ENCODE measurements around the gene KDSR. TPM values are rescaled to one million over a fixed set of nuclear protein-coding genes. Genes with fewer than 3 reads are reported as not detected.

Gene KDSR
- total RNA-seq, 1 donor from 2014 or later = 31.3 TPM

GRCh38 chr18:63302636-63303405, 64.2 kb downstream of the KDSR start:
- intact Hi-C loops (cut with micrococcal nuclease) = no loop called here
- no peak for TF ChIP-seq CTCF (IDR thresholded peaks at IDR 0.05; ENCODE audit: borderline replicate concordance)
- H3K36me3 ChIP-seq = no peaks in the 10 kb centered on the region
- H3K27ac ChIP-seq (replicated peaks) = peak overlapping the region; percentile 53
- H3K27me3 ChIP-seq (ENCODE audit: low read depth) = no peaks in the 10 kb centered on the region
- H3K4me1 ChIP-seq = peaks cover 41% of the 10 kb centered on the region
- no peak overlapping the region for H3K4me3 ChIP-seq
- DNase-seq = no peak
- no peaks in the 10 kb centered on the region for H3K9me3 ChIP-seq (replicated peaks)

GRCh38 chr18:63302220-63302619, 64.8 kb downstream of the KDSR start:
- H3K4me1 ChIP-seq = peaks cover 35% of the 10 kb centered on the region
- H3K4me3 ChIP-seq = no peak overlapping the region
- no peak for TF ChIP-seq CTCF (IDR thresholded peaks at IDR 0.05; ENCODE audit: borderline replicate concordance)
- H3K36me3 ChIP-seq = no peaks in the 10 kb centered on the region
- intact Hi-C loops (cut with micrococcal nuclease) = no loop called here
- H3K27me3 ChIP-seq (ENCODE audit: low read depth) = no peaks in the 10 kb centered on the region
- no peak for DNase-seq
- H3K27ac ChIP-seq (replicated peaks) = peak overlapping the region; percentile 53
- no peaks in the 10 kb centered on the region for H3K9me3 ChIP-seq (replicated peaks)

- Histone ChIP-seq H3K27me3 (ENCODE audit: low read depth) (no peaks in the 10 kb centered on the region), H3K27ac (replicated peaks) (peak overlapping the region; percentile 53), H3K36me3 (no peaks in the 10 kb centered on the region), H3K9me3 (replicated peaks) (no peaks in the 10 kb centered on the region), H3K4me1 (peaks cover 27% of the 10 kb centered on the region), H3K4me3 (no peak overlapping the region)
- intact Hi-C loops (cut with micrococcal nuclease) = no loop called here
- no peak for TF ChIP-seq CTCF (IDR thresholded peaks at IDR 0.05; ENCODE audit: borderline replicate concordance)
- no peak for DNase-seq
These were observed 65.6 kb downstream of the KDSR start for GRCh38 chr18:63301434-63301833.

- Histone ChIP-seq H3K4me3 (no peak overlapping the region), H3K9me3 (replicated peaks) (no peaks in the 10 kb centered on the region), H3K27me3 (ENCODE audit: low read depth) (no peaks in the 10 kb centered on the region), H3K4me1 (peaks cover 26% of the 10 kb centered on the region), H3K36me3 (no peaks in the 10 kb centered on the region), H3K27ac (replicated peaks) (no peak overlapping the region)
- intact Hi-C loops (cut with micrococcal nuclease) = no loop called here
- DNase-seq = no peak
- no peak for TF ChIP-seq CTCF (IDR thresholded peaks at IDR 0.05; ENCODE audit: borderline replicate concordance)
These were observed 66.9 kb downstream of the KDSR start for GRCh38 chr18:63299837-63300745.

GRCh38 chr18:63298400-63299365, 68.3 kb downstream of the KDSR start:
- intact Hi-C loops (cut with micrococcal nuclease) = no loop called here
- H3K27me3 ChIP-seq (ENCODE audit: low read depth) = no peaks in the 10 kb centered on the region
- TF ChIP-seq CTCF (IDR thresholded peaks at IDR 0.05; ENCODE audit: borderline replicate concordance) = no peak
- H3K36me3 ChIP-seq = no peaks in the 10 kb centered on the region
- no peak overlapping the region for H3K4me3 ChIP-seq
- peaks cover 31% of the 10 kb centered on the region for H3K4me1 ChIP-seq
- no peaks in the 10 kb centered on the region for H3K9me3 ChIP-seq (replicated peaks)
- DNase-seq = no peak
- no peak overlapping the region for H3K27ac ChIP-seq (replicated peaks)

All from left ventricle myocardium inferior (tissue), 1 donor.